ENCODE measurements around the gene TNFSF4.
"Not testable (repeated sequence)": the region's sequence is repeated elsewhere in the genome, so short reads cannot be mapped to it uniquely, and the experiment has no call there.

TNFSF4 gene

GRCh38 chr1:173206816-173207568 is at the start of gene TNFSF4:
TSS of gene TNFSF4 (minus strand) at chr1:173207331. CDS start at chr1:173207176, 155 bp downstream.
- DNase-seq (ENCODE audit: low read depth in 2 of 2) = no peak

GRCh38 chr1:173255214-173255813 is 48.2 kb upstream of the TNFSF4 start:
- no peak for DNase-seq (ENCODE audit: low read depth in 2 of 2)

- no peak for DNase-seq (ENCODE audit: low read depth in 2 of 2)
Observed at GRCh38 chr1:173253046-173253445, 45.9 kb upstream of the TNFSF4 start.

DNA sequence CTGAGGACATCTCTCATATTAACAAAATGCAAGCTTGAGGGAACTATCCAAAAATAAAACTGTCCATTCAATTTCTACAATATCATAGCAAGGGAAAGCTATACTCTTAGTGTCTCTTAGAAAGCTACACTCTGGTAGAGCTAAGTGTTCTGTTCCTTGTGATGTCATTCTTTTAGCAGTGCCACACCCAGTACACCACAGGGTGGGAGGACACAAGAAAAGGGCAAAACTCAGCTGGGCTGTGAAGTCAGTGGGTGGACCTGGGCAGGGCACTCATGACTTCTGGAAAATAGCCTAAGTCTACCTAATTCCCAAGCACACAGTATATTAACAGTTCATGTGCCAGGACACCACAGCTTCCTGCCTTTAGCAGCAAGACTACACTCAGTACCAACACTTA is 42.2 kb upstream of the TNFSF4 start:
- no peak for DNase-seq (ENCODE audit: low read depth in 2 of 2)

DNA sequence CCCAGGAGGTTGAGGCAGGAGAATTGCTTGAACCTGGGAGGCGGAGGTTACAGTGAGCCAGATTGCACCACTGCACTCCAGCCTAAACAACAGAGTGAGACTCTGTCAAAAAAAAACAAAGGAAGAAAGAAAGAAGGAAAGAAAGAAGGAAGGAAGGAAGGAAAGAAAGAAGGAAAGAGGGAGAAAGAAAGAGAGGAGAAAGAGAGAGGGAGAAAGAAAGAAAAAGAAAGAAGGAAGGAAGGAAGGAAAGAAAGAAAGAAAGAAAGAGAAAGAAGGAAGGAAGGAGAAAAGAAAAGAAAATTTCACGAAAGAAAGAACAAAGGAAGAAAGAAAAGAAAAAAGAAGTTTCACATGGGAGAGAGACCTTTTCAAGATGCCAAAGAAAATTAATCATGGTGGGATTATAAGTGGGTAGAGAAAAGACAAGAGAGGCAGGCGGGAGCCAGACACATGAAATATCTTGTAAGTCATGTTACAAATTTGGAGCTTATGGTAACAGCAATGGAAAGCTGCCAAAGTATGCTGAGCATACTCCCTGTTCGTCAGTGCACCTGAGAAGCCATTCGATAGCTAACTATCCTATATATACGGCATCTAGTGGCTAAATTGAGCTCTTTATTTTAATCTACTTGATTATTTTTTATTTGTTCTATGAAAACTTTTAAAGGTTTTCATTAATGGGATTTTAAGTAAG is 41.3 kb upstream of the TNFSF4 start:
- no peak for DNase-seq (ENCODE audit: low read depth in 2 of 2)

- no peak for DNase-seq (ENCODE audit: low read depth in 2 of 2)
Observed at GRCh38 chr1:173245892-173246291, 38.8 kb upstream of the TNFSF4 start.

DNA sequence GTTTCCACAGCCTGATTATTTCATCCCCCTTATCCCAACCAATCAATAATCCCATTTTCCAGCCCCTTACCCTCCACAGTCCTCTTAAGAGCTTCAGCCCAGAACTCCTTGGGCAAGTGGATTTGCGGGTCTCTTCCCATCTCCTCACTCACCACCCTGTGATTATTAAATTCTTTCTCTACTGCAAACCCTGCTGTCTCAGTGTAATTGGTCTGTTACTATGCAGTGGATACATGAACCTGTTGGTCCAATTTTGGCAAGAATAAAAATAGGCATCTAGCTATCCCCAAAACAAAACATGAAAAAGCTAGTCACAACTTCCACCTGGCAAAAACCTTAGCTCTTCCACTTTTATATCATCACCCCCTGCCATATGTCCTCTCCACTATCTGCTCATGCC is 36.2 kb upstream of the TNFSF4 start:
- no peak for DNase-seq (ENCODE audit: low read depth in 2 of 2)

DNA sequence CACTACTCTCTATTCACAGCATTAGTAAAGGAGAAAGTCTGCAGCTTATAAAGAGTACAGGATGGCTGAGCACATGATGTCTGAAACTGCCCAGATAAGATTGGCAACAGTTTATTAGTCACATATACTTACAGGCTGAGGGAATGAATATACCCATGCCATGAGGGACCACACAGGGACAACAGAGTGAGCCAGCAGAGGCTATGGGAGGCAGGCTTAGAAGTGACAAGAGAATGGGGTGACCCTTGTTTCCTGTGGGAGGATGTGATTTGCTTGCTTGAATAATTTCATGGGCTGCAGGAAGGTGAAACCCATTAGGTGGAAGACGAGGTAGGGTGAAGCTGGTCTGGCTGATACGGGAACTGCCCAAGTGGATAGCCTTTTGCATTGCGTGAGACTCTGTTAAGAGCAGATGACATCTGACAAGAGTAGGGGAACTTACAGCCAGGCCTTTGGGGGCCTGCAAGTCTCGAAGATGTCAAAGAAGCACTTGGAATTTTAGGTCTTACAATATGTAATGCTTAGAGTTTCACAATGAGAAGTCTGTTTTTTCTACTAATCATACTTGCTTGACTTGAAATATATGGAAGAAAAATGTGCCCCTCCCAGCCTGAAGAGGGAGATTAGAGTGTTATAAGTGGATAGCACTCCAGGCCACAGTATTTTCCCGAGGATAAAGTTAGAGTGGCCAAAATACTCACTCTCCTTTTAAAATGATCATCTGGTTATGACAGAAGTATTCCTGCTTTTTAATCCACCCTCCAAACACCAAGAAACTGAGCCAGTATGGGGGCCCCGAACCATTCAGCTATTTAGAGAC is 34.6 kb upstream of the TNFSF4 start:
- no peak for DNase-seq (ENCODE audit: low read depth in 2 of 2)

DNA sequence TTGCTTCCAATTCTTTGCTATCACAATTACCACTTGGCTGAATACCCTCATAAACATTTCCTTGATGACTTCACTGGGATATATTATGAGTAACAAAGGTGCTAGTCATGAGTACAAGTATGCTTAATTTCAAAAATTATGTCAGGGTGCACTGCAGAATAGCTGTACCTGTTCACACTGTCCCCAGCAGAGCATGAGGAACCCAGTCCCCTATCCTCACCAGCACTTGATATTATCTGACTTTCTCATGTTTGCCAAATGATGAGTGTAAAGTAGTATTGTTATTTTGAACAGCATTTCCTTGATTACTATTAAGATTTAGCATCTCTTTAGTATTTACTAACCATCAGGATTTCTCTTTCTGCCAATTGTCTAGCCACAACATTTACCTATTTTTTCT is 33.5 kb upstream of the TNFSF4 start:
- DNase-seq (ENCODE audit: low read depth in 2 of 2) = no peak

DNA sequence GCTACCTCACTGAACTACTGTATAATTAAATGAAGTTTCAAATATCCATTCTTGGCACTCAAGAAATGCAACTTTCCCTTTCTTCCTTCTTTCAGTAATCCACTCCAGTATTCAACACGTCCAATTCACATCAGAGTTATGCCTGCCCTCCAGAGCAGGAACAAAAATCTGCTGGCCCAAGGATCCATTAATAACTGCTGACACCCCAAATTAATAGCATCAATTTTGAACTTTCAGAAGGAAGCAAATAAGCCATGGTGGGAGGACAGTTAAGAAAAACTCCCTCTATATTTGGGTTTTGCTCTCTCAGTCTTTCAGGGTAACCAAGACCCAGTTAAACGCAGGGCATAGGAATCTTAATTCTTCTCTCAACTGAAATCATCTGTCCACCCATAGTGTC is 31.9 kb upstream of the TNFSF4 start:
- no peak for DNase-seq (ENCODE audit: low read depth in 2 of 2)

DNA sequence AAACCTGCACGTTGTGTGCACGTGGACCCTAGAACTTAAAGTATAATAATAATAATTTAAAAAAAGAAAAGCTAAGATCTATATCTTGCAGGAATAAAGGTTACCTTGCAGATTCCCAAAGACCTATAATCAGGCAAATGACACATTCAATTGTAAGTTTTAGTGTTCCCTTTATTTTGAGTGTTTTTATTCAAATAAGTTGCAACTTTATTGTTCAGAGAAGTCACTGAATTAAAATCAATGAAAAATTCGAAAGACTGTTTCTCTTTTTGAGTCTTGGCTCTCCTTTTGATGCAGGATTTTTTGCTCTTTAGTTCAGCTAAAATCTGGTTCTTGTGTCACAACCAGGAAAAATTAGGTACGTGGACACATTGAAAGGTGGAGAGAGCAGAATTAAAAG is 27.8 kb upstream of the TNFSF4 start:
- no peak for DNase-seq (ENCODE audit: low read depth in 2 of 2)

GRCh38 chr1:173234434-173234833 is 27.3 kb upstream of the TNFSF4 start:
- DNase-seq (ENCODE audit: low read depth in 2 of 2) = not testable (repeated sequence)

DNA sequence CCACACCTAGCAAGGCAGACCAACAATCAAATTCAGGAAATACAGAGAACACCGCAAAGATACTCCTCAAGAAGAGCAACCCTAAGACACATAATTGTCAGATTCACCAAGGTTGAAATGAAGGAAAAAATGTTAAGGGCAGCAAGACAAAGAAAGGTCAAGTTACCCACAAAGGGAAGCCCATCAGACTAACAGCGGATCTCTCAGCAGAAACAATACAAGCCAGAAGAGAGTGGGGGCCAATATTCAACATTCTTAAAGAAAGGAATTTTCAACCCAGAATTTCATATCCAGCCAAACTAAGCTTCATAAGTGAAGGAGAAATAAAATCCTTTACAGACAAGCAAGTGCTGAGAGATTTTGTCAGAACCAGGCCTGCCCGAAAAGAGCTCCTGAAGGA is 21.9 kb upstream of the TNFSF4 start:
- not testable (repeated sequence) for DNase-seq (ENCODE audit: low read depth in 2 of 2)

- DNase-seq (ENCODE audit: low read depth in 2 of 2) = no peak
Observed at GRCh38 chr1:173224949-173225348, 17.8 kb upstream of the TNFSF4 start.

GRCh38 chr1:173224280-173224892 is 17.3 kb upstream of the TNFSF4 start:
- DNase-seq (ENCODE audit: low read depth in 2 of 2) = no peak

DNA sequence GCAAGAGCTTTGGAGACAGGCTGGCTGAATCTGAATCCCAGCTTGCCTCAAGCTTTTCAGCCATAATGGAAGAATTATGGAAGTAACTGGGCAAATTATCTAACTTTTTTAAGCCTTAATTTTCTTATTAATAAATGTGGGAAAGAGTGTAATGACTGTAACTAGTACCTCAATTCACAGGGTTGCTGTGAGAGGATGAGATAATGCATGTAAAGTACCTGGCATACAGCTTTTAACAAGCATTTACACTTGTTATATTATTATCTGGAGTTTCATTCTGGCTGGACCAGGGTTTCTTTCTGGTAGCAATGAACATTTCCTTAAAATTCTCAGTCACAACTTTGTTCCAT is 15.9 kb upstream of the TNFSF4 start:
- DNase-seq (ENCODE audit: low read depth in 2 of 2) = no peak

DNA sequence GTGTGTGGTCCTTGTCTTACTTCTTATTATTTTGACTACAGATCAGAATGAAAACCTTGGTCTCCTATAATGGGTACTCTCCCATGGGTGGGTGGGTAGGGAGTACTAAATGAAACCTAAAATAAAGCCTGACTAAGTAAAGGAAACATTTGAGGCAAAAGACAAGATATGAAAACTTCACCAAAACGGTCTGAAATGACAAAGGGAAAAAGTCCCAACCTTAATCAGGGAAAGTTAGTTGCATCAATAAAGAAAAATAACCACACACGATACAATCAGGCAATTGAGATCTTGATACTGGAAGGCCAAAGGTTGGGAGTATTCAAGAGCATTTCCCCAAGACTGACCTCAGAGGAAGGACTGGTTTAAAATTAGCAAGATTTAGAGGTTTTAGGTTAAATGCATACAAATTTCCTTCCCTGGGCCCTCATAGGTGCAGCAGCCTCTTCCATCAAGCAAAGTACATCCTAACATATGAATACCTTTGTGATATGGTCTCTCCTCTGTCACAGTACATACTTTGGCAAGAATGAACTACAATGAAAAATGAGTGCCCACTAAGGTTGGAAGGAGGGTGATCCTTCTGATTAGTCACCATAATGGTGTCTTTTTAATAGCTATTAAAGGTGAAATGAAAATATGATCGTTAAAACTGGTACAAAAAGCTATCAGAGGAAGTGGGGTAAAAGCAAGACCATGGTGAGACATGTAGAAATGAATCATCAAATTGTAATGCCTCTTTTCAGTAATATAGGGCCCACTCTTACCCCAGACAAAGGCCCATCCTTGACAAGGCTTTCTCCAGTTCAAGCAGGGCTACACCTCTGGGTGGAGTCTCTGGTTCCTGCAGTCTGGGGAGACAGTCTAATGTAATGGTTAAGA is 15.3 kb upstream of the TNFSF4 start:
- no peak for DNase-seq (ENCODE audit: low read depth in 2 of 2)

DNA sequence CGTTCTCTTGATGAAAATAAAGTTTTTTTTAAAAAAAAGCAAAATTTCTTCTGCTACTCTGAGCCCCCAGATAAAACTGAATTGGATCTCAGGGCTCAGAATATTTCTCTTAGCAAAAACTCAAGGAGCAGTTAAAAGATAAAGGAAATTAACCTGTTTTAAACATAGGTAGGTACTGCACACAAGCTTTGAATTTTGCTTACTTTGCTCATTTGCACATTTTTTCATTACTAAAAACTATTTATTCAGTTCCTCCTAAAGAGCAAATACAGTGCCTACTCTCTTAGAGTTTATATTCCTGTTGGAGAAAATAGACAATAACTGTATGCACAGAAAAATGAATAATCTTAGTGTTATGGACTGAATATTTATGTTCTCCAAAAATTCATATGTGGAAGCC is 13.0 kb upstream of the TNFSF4 start:
- DNase-seq (ENCODE audit: low read depth in 2 of 2) = no peak

DNA sequence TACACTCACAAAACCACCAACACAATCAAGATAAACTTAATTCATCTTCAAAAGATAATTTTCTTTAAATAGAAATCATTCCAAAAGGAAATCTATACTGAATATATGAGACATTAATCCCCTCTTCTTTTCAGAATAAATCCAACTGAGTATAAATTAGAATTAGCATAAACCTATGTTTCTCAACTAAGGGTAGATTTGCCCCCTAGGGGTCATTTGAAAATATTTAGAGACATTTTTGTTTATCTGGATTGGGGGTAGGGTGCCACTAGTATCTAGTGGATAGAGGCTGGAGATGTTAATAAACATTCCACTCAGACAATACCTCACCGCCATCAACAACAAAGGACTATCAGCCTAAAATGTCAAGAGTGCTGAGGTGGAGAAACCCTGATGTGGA is 6.5 kb upstream of the TNFSF4 start:
- DNase-seq (ENCODE audit: low read depth in 2 of 2) = no peak

DNA sequence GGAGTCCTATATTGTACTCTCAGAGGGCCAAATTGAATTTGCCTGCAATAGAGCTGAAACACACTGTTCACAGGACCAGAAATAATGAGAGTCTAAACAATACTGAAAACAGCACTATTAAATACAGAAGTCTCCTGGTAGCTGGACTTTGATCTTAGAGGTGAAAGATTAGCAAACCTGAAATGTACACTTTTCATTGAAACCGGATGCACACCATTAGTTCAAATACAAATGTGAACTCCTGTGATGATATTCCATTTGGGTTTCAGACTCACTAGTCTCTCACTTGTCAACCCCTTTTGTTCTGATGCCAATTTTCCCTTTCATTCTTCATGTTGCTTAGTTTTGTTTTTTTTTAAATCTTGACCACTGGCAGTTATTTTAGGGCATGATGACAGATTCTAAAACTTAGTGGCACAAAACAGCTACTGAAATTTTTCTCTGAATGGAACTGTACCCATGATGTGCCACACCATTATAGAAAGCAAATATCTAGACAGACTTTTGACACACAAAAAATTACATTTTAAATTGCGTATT is 5.9 kb upstream of the TNFSF4 start:
- DNase-seq (ENCODE audit: low read depth in 2 of 2) = no peak
